IMR-90 (cell line): Measurements from ENCODE around the gene RSRC1. TPM values are rescaled to one million over a fixed set of nuclear protein-coding genes. Genes with fewer than 3 reads are reported as not detected.

Experiments used
- ATAC-seq: fragments of 200-7000 bp; cut with Tn5 transposase; 2 replicates; pipeline ENCODE4 v1.9.1; 2020; ENCODE audit warnings: low read depth, mild to moderate bottlenecking, moderate library complexity
- BruUV-seq: library from RNA; stranded (reverse); fragments of 400-500 nt; replicated peaks from 2 replicates; lab custom pipeline; 2021; lab: Mats Ljungman, UMichigan
- CTCF ChIA-PET: fragments of 300-600 bp; formaldehyde crosslinking; extraction: SDS; loops from one replicate; lab custom pipeline; 2021; ENCODE audit warnings: antibody characterized with exemption; lab: Yijun Ruan, JAX
- POLR2A ChIA-PET: fragments of 300-600 bp; sonication (Branson Sonifier 250); formaldehyde crosslinking; loops from one replicate; lab custom pipeline; 2022; ENCODE audit warnings: antibody characterized with exemption; ENCODE audit not compliant: unreplicated experiment; lab: Charles Lee
- DNase-seq: peaks from one replicate; pipeline ENCODE4 v3.0.0; 2013
- H2AFZ ChIP-seq: replicated peaks from 2 replicates; pipeline ENCODE3; 2013; ENCODE audit warnings: low read length, mild to moderate bottlenecking; ENCODE audit not compliant: poor library complexity
- H2AK5ac ChIP-seq: 2 replicates; pipeline ENCODE4 v1.6.1; 2013; ENCODE audit warnings: low read depth, low read length, inconsistent platforms
- H2AK9ac ChIP-seq: replicated peaks from 2 replicates; pipeline ENCODE3; 2013; ENCODE audit warnings: mild to moderate bottlenecking, low read depth, low read length, moderate library complexity; ENCODE audit not compliant: poor library complexity
- H2BK120ac ChIP-seq: 2 replicates; pipeline ENCODE4 v1.6.1; 2013; ENCODE audit warnings: low read depth, low read length, inconsistent platforms
- H2BK15ac ChIP-seq: 3 replicates; pipeline ENCODE4 v1.6.1; 2013; ENCODE audit warnings: low read depth, low read length, inconsistent platforms
- H2BK20ac ChIP-seq: 2 replicates; pipeline ENCODE4 v1.6.1; 2013; ENCODE audit warnings: low read depth, mild to moderate bottlenecking, inconsistent platforms, low read length, moderate library complexity
- H2BK5ac ChIP-seq: 2 replicates; pipeline ENCODE4 v1.6.1; 2013; ENCODE audit warnings: mild to moderate bottlenecking, low read depth, low read length, inconsistent platforms; ENCODE audit not compliant: poor library complexity, severe bottlenecking
- H3K14ac ChIP-seq: replicated peaks from 2 replicates; pipeline ENCODE4 v1.6.1; 2013; ENCODE audit warnings: low read depth, low read length, inconsistent platforms
- H3K18ac ChIP-seq: 2 replicates; pipeline ENCODE4 v1.6.1; 2013; ENCODE audit warnings: low read depth, low read length, control low read depth
- H3K23ac ChIP-seq: 2 replicates; pipeline ENCODE4 v1.6.1; 2013; ENCODE audit warnings: low read depth, low read length, inconsistent platforms
- H3K27ac ChIP-seq: 2 replicates; pipeline ENCODE4 v1.5.1; 2013; ENCODE audit warnings: mild to moderate bottlenecking, control low read depth, low read length; ENCODE audit not compliant: insufficient read depth
- H3K27me3 ChIP-seq: 2 replicates; pipeline ENCODE4 v1.6.1; 2013; ENCODE audit warnings: low read length; ENCODE audit not compliant: control insufficient read depth, insufficient read depth
- H3K36me3 ChIP-seq: 2 replicates; pipeline ENCODE4 v1.6.1; 2013; ENCODE audit warnings: low read length, mixed read lengths; ENCODE audit not compliant: control insufficient read depth, insufficient read depth
- H3K4ac ChIP-seq: 2 replicates; pipeline ENCODE4 v1.6.1; 2013; ENCODE audit warnings: low read depth, low read length, inconsistent platforms
- H3K4me1 ChIP-seq: 2 replicates; pipeline ENCODE4 v1.6.1; 2013; ENCODE audit warnings: low read length, mixed read lengths; ENCODE audit not compliant: control insufficient read depth, insufficient read depth
- H3K4me2 ChIP-seq: 2 replicates; pipeline ENCODE4 v1.6.1; 2013; ENCODE audit warnings: low read depth, mild to moderate bottlenecking, control low read depth, low read length, moderate library complexity
- H3K4me3 ChIP-seq: 2 replicates; pipeline ENCODE4 v1.5.1; 2013; ENCODE audit warnings: low read depth, mild to moderate bottlenecking, control low read depth, low read length, moderate library complexity; ENCODE audit not compliant: insufficient read depth
- H3K56ac ChIP-seq: 2 replicates; pipeline ENCODE4 v1.6.1; 2013; ENCODE audit warnings: low read length, inconsistent platforms; ENCODE audit not compliant: insufficient read depth; ENCODE audit errors: extremely low read depth
- H3K79me1 ChIP-seq, 2 experiments: 2 replicates each; pipeline ENCODE4 v1.6.1; 2013; ENCODE audit warnings: low read length in 2 of 2, inconsistent platforms in 1 of 2, low read depth in 1 of 2
- H3K9ac ChIP-seq: 2 replicates; pipeline ENCODE4 v1.6.1; 2013; ENCODE audit warnings: low read depth, low read length, control low read depth
- H3K9me1 ChIP-seq: 2 replicates; pipeline ENCODE4 v1.6.1; 2013; ENCODE audit warnings: low read length, inconsistent platforms; ENCODE audit not compliant: insufficient read depth
- H3K9me3 ChIP-seq: 2 replicates; pipeline ENCODE4 v1.6.1; 2013; ENCODE audit warnings: low read length; ENCODE audit not compliant: control insufficient read depth, insufficient read depth
- H4K20me1 ChIP-seq: 2 replicates; pipeline ENCODE4 v1.6.1; 2013; ENCODE audit warnings: low read length, inconsistent platforms; ENCODE audit not compliant: insufficient read depth
- H4K5ac ChIP-seq: 2 replicates; pipeline ENCODE4 v1.6.1; 2013; ENCODE audit warnings: mild to moderate bottlenecking, low read depth, low read length, control low read depth
- H4K8ac ChIP-seq, 2 experiments: 2 replicates each; pipeline ENCODE4 v1.6.1; 2013; ENCODE audit warnings: low read depth in 2 of 2, low read length in 2 of 2, control low read depth in 1 of 2, inconsistent platforms in 1 of 2
- H4K91ac ChIP-seq: 2 replicates; pipeline ENCODE4 v1.6.1; 2013; ENCODE audit warnings: low read depth, low read length, inconsistent platforms; ENCODE audit not compliant: insufficient read depth
- CEBPB ChIP-seq: IDR thresholded peaks from 2 replicates; pipeline ENCODE4 v1.6.1; 2012; ENCODE audit warnings: low read depth, low read length, improper control_type of control experiment
- CHD1 ChIP-seq: IDR thresholded peaks from 2 replicates; pipeline ENCODE4 v1.6.1; 2012; ENCODE audit warnings: low read depth, low read length, improper control_type of control experiment
- CTCF ChIP-seq: conservative IDR thresholded peaks from 2 replicates; pipeline ENCODE4 v1.5.1; 2012; ENCODE audit warnings: mild to moderate bottlenecking, low read depth, low read length, improper control_type of control experiment
- ELK1 ChIP-seq: fragments of 150-350 bp; IDR thresholded peaks from 2 replicates; pipeline ENCODE4 v1.6.1; 2016; ENCODE audit warnings: low read depth, mild to moderate bottlenecking, low read length, moderate library complexity, borderline replicate concordance
- FOS ChIP-seq: fragments of 150-350 bp; IDR thresholded peaks from 2 replicates; pipeline ENCODE4 v1.6.1; 2016; ENCODE audit warnings: low read depth, low read length
- MAFK ChIP-seq: IDR thresholded peaks from 2 replicates; pipeline ENCODE4 v1.6.1; 2012; ENCODE audit warnings: low read depth, low read length, improper control_type of control experiment
- MAZ ChIP-seq: IDR thresholded peaks from 2 replicates; pipeline ENCODE4 v1.6.1; 2012; ENCODE audit warnings: low read depth, mild to moderate bottlenecking, low read length, improper control_type of control experiment, moderate library complexity, borderline replicate concordance
- NFE2L2 ChIP-seq: fragments of 150-350 bp; IDR thresholded peaks from 2 replicates; pipeline ENCODE4 v1.6.1; 2016; ENCODE audit warnings: low read depth, mild to moderate bottlenecking, low read length
- RAD21 ChIP-seq: IDR thresholded peaks from 2 replicates; pipeline ENCODE4 v1.6.1; 2012; ENCODE audit warnings: low read length, improper control_type of control experiment
- RFX5 ChIP-seq: IDR thresholded peaks from 2 replicates; pipeline ENCODE4 v1.8.0; 2012; ENCODE audit warnings: low read depth, mild to moderate bottlenecking, low read length, moderate library complexity
- WGBS, 2 experiments: methylation state at CpG; one replicate each; pipeline versions ENCODE4 v1.1.5 to v1.1.7; 2013; ENCODE audit warnings: missing lambda C conversion rate in 2 of 2; ENCODE audit not compliant: insufficient read length in 1 of 2; ENCODE audit errors: extremely low coverage in 2 of 2; 5-methylcytosine and 5-hydroxymethylcytosine counted together
- dilution Hi-C: fragments of 300-500 bp; cut with HindIII; formaldehyde crosslinking; loops from one replicate; pipeline ENCODE4 v1.14.3; 2018; ENCODE audit warnings: low sequenced_read_pairs; ENCODE audit not compliant: unreplicated experiment
- in situ Hi-C: fragments of 300-500 bp; cut with MboI; formaldehyde crosslinking; loops from 3 replicates; pipeline ENCODE4 v1.14.3; 2019; ENCODE audit warnings: low sequenced_read_pairs, inconsistent platforms, mixed read lengths
- intact Hi-C: fragments of 100-400 bp; cut with micrococcal nuclease; formaldehyde crosslinking; loops from 2 replicates; pipeline ENCODE4 v1.10.0; 2022
- polyA plus RNA-seq, 3 experiments: library from polyadenylated mRNA; depleted of rRNA; stranded (reverse); fragments of >200 nt; gene quantifications; 2 replicates each; pipeline ENCODE4 v1.2.3, GENCODE V29; 2012; ENCODE audit warnings: low replicate concordance in 1 of 3
- total RNA-seq: library from RNA; depleted of rRNA; stranded (reverse); fragments of >200 nt; gene quantifications from 2 replicates; pipeline ENCODE4 v1.2.3, GENCODE V29; 2012

RSRC1 gene
- total and polyA plus RNA-seq, 2 of the 4 experiments (the other 2 are of a cell fraction) = 3.8 to 41.8 TPM

- H3K27ac ChIP-seq = no peak overlapping the region
- ATAC-seq = no peak
- no peak overlapping the region for H2AFZ ChIP-seq
- dilution Hi-C loops = no loop called here
- H3K4ac ChIP-seq = no peak overlapping the region
- WGBS, 2 experiments = no CpG with 5 or more reads among the region's 8 CpGs
- in situ Hi-C loops = no loop called here
- no peak overlapping the region for H2AK9ac ChIP-seq
- no peak overlapping the region for H3K56ac ChIP-seq
- no peak overlapping the region for H3K23ac ChIP-seq
- H4K91ac ChIP-seq = no peak overlapping the region
- H3K27me3 ChIP-seq = no peaks in the 10 kb centered on the region
- H4K8ac ChIP-seq = no peak overlapping the region
- H2BK5ac ChIP-seq = no peak overlapping the region
- intact Hi-C loops = no loop called here
- no TSS peak for BruUV-seq
- H3K36me3 ChIP-seq = no peaks in the 10 kb centered on the region
- H2AK5ac ChIP-seq = no peak overlapping the region
- H3K79me1 ChIP-seq = no peaks in the 10 kb centered on the region
- TF ChIP-seq RFX5 (no peak), CEBPB (no peak), MAFK (no peak), RAD21 (no peak), ELK1 (no peak), FOS (no peak), CTCF (no peak), MAZ (no peak), NFE2L2 (no peak), CHD1 (no peak)
- H3K4me3 ChIP-seq = no peak overlapping the region
- H2BK20ac ChIP-seq = no peak overlapping the region
- H4K20me1 ChIP-seq = no peaks in the 10 kb centered on the region
- no peak overlapping the region for H3K4me2 ChIP-seq
- H2BK120ac ChIP-seq = no peak overlapping the region
- H3K14ac ChIP-seq = no peak overlapping the region
- CTCF ChIA-PET = no interaction called here
- no peak overlapping the region for H2BK15ac ChIP-seq
- no peak overlapping the region for H3K9ac ChIP-seq
- no peaks in the 10 kb centered on the region for H3K4me1 ChIP-seq
- no peaks in the 10 kb centered on the region for H3K9me1 ChIP-seq
- POLR2A ChIA-PET = no interaction called here
- no peak for DNase-seq
- no peaks in the 10 kb centered on the region for H3K9me3 ChIP-seq
- no peak overlapping the region for H3K18ac ChIP-seq
- no peak overlapping the region for H4K5ac ChIP-seq
Measured at GRCh38 chr3:158308236-158308928, 198.5 kb downstream of the RSRC1 start.
